Fibroblast of lung (primary cell): Measurements from ENCODE around the gene DNAJA3. TPM values are rescaled to one million over a fixed set of nuclear protein-coding genes. Genes with fewer than 3 reads are reported as not detected.

Experiments
- DNase-seq, 2 donors: peaks; one replicate each; pipeline versions ENCODE4 v3.0.0 to v3.0.0-alpha.2; 2010; ENCODE audit warnings: low read depth in 2 of 2
- H2AFZ ChIP-seq: 2 replicates; pipeline ENCODE4 v1.5.1; 2012; ENCODE audit warnings: low read length, control low read depth, inconsistent platforms
- H3K27ac ChIP-seq: 2 replicates; pipeline ENCODE4 v1.5.1; 2011; ENCODE audit warnings: low read length, control low read depth; ENCODE audit not compliant: insufficient read depth
- H3K27me3 ChIP-seq: 2 replicates; pipeline ENCODE4 v1.5.1; 2011; ENCODE audit warnings: mild to moderate bottlenecking, low read length; ENCODE audit not compliant: control insufficient read depth, insufficient read depth
- H3K36me3 ChIP-seq: 2 replicates; pipeline ENCODE4 v1.5.1; 2011; ENCODE audit warnings: low read length; ENCODE audit not compliant: control insufficient read depth, insufficient read depth
- H3K4me1 ChIP-seq: 2 replicates; pipeline ENCODE4 v1.5.1; 2011; ENCODE audit warnings: low read length; ENCODE audit not compliant: control insufficient read depth, insufficient read depth; ENCODE audit errors: extremely low read depth
- H3K4me2 ChIP-seq: 2 replicates; pipeline ENCODE4 v1.5.1; 2011; ENCODE audit warnings: low read length, control low read depth; ENCODE audit not compliant: insufficient read depth; ENCODE audit errors: extremely low read depth
- H3K4me3 ChIP-seq, 4 experiments: fragments of 200-600 bp in 1 of 4; sonication (generic) in 1 of 4; replicated peaks in 1 of 4; 2 replicates each; pipeline ENCODE4 v1.5.1; 2011 to 2016; ENCODE audit warnings: low read length in 4 of 4, low read depth in 3 of 4, mild to moderate bottlenecking in 3 of 4, control low read depth in 2 of 4, inconsistent platforms in 1 of 4, mixed read lengths in 1 of 4; ENCODE audit not compliant: insufficient read depth in 1 of 4; ENCODE audit errors: control extremely low read depth in 1 of 4
- H3K79me2 ChIP-seq: 2 replicates; pipeline ENCODE4 v1.5.1; 2012; ENCODE audit warnings: mild to moderate bottlenecking, low read length, inconsistent platforms; ENCODE audit not compliant: control insufficient read depth, insufficient read depth
- H3K9ac ChIP-seq: 2 replicates; pipeline ENCODE4 v1.5.1; 2011; ENCODE audit warnings: mild to moderate bottlenecking, low read length, control low read depth; ENCODE audit not compliant: insufficient read depth
- H3K9me3 ChIP-seq: 2 replicates; pipeline ENCODE4 v1.5.1; 2012; ENCODE audit warnings: low read depth, low read length; ENCODE audit not compliant: control insufficient read depth, insufficient read depth
- H4K20me1 ChIP-seq: 2 replicates; pipeline ENCODE4 v1.5.1; 2011; ENCODE audit warnings: low read length; ENCODE audit not compliant: control insufficient read depth, insufficient read depth; ENCODE audit errors: extremely low read depth
- EZH2 ChIP-seq: IDR thresholded peaks from 2 replicates; pipeline ENCODE4 v1.5.1; 2012; ENCODE audit warnings: low read length, control low read depth, mild to moderate bottlenecking; ENCODE audit errors: missing control alignments
- polyA plus RNA-seq, 2 donors: library from polyadenylated mRNA; depleted of rRNA in 1 of 2; stranded (reverse) in 1 of 2; unstranded in 1 of 2; fragments of >200 nt; gene quantifications; 2 replicates each; pipeline ENCODE4 v1.2.1, GENCODE V29; 2011 to 2012; ENCODE audit warnings: missing spikeins in 1 of 2
- total RNA-seq: library from RNA; depleted of rRNA; stranded (reverse); fragments of >200 nt; gene quantifications from 2 replicates; pipeline ENCODE4 v1.2.1, GENCODE V29; 2014
- TF ChIP-seq, protein P1 (sequence below), 2 donors: IDR thresholded peaks in 1 of 2; conservative IDR thresholded peaks in 1 of 2; 1 replicate in 1 of 2; 2 replicates in 1 of 2; pipeline ENCODE4 v1.5.1; 2011 to 2012; ENCODE audit warnings: low read length in 2 of 2, control low read depth in 1 of 2, inconsistent platforms in 1 of 2, low read depth in 1 of 2, mild to moderate bottlenecking in 1 of 2

Gene DNAJA3
- total and polyA plus RNA-seq, 2 donors (not counting 1 experiment from before 2014, with no cell fraction given) = 27.8 to 66.1 TPM

GRCh38 chr16:4380119-4381063 lies 45.3 kb upstream of the DNAJA3 start:
- peak in 1 of 2 donors; percentile 61 for DNase-seq
- H4K20me1 ChIP-seq = no peaks in the 10 kb centered on the region
- H2AFZ ChIP-seq = no peak overlapping the region

GRCh38 chr16:4381072-4381934 lies 44.4 kb upstream of the DNAJA3 start:
- no peak overlapping the region for H3K4me2 ChIP-seq
- H3K9me3 ChIP-seq = no peaks in the 10 kb centered on the region
- DNase-seq = no peak
- no peak for TF ChIP-seq EZH2
- TF ChIP-seq, protein P1, sequence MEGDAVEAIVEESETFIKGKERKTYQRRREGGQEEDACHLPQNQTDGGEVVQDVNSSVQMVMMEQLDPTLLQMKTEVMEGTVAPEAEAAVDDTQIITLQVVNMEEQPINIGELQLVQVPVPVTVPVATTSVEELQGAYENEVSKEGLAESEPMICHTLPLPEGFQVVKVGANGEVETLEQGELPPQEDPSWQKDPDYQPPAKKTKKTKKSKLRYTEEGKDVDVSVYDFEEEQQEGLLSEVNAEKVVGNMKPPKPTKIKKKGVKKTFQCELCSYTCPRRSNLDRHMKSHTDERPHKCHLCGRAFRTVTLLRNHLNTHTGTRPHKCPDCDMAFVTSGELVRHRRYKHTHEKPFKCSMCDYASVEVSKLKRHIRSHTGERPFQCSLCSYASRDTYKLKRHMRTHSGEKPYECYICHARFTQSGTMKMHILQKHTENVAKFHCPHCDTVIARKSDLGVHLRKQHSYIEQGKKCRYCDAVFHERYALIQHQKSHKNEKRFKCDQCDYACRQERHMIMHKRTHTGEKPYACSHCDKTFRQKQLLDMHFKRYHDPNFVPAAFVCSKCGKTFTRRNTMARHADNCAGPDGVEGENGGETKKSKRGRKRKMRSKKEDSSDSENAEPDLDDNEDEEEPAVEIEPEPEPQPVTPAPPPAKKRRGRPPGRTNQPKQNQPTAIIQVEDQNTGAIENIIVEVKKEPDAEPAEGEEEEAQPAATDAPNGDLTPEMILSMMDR (conservative IDR thresholded peaks at IDR 0.05 in 1 of 2, IDR thresholded peaks at IDR 0.05 in 1 of 2; ENCODE audit: low read depth in 1 of 2, low read length in 2 of 2) = no peak
- H3K79me2 ChIP-seq = peaks cover 60% of the 10 kb centered on the region
- H3K27ac ChIP-seq = no peak overlapping the region
- H2AFZ ChIP-seq = no peak overlapping the region
- no peak overlapping the region for H3K4me3 ChIP-seq
- H3K9ac ChIP-seq = no peak overlapping the region
- H3K27me3 ChIP-seq = no peaks in the 10 kb centered on the region
- peaks cover 42% of the 10 kb centered on the region for H3K36me3 ChIP-seq
- H4K20me1 ChIP-seq = no peaks in the 10 kb centered on the region
- peaks cover 50% of the 10 kb centered on the region for H3K4me1 ChIP-seq

More at GRCh38 chr16:4380119-4381063, 45.3 kb upstream of the DNAJA3 start:
- peaks cover 50% of the 10 kb centered on the region for H3K4me1 ChIP-seq
- no peak for TF ChIP-seq EZH2
- TF ChIP-seq, protein P1 (conservative IDR thresholded peaks at IDR 0.05 in 1 of 2, IDR thresholded peaks at IDR 0.05 in 1 of 2; ENCODE audit: low read depth in 1 of 2, low read length in 2 of 2) = no peak
- H3K4me2 ChIP-seq = no peak overlapping the region
- H3K4me3 ChIP-seq = no peak overlapping the region
- no peaks in the 10 kb centered on the region for H3K27me3 ChIP-seq
- no peaks in the 10 kb centered on the region for H3K9me3 ChIP-seq
- peak overlapping the region; percentile 31 for H3K27ac ChIP-seq
- H3K79me2 ChIP-seq = peaks cover 67% of the 10 kb centered on the region
- no peak overlapping the region for H3K9ac ChIP-seq
- peaks cover 45% of the 10 kb centered on the region for H3K36me3 ChIP-seq
